Muscle of back (tissue), 11 donors: Measurements from ENCODE around the gene ANGPTL4. TPM values are rescaled to one million over a fixed set of nuclear protein-coding genes. Genes with fewer than 3 reads are reported as not detected.
"Not testable (repeated sequence)": the region's sequence is repeated elsewhere in the genome, so short reads cannot be mapped to it uniquely, and the experiment has no call there.

Experiments
- DNase-seq, 3 donors: peaks; one replicate each; pipeline versions ENCODE4 v3.0.0 to v3.0.0-alpha.2; 2013
- polyA plus RNA-seq, 10 donors: library from polyadenylated mRNA; unstranded; fragments of 120-200 nt; gene quantifications; one replicate each; pipeline ENCODE4 v1.2.1, GENCODE V29; 2013; ENCODE audit not compliant: insufficient read length in 10 of 10

The ANGPTL4 gene
- polyA plus RNA-seq, 10 donors: 0.79 to 2.8 (median 2.0) TPM

- no peak for DNase-seq
Observed at GRCh38 chr19:8388612-8388958, 24.6 kb downstream of the ANGPTL4 start.

- peak; percentile 100 for DNase-seq
Observed at GRCh38 chr19:8389891-8390616, 26.1 kb downstream of the ANGPTL4 start, which contains the start of gene RAB11B. Gene RAB11B, plus strand, starts transcription at chr19:8390360. Its CDS starts 57 bp downstream, at chr19:8390417.

GRCh38 chr19:8390617-8390981, 26.6 kb downstream of the ANGPTL4 start:
- peak; percentile 86 to 93 (median 91) for DNase-seq

GRCh38 chr19:8391198-8392016, 27.5 kb downstream of the ANGPTL4 start:
- no peak for DNase-seq

- no peak for DNase-seq
Observed at GRCh38 chr19:8392017-8392591, 28.1 kb downstream of the ANGPTL4 start.

GRCh38 chr19:8393192-8393870, 29.4 kb downstream of the ANGPTL4 start:
- no peak for DNase-seq

- no peak for DNase-seq
Observed at GRCh38 chr19:8393871-8394250, 29.9 kb downstream of the ANGPTL4 start.

- DNase-seq: no peak
Observed at GRCh38 chr19:8395621-8396082, 31.7 kb downstream of the ANGPTL4 start.

- no peak for DNase-seq
Observed at GRCh38 chr19:8396185-8396562, 32.2 kb downstream of the ANGPTL4 start.

- DNase-seq: peak in 2 of 3 donors; percentile 49 to 56
Observed at GRCh38 chr19:8396563-8397203, 32.7 kb downstream of the ANGPTL4 start.

GRCh38 chr19:8397271-8397670, 33.3 kb downstream of the ANGPTL4 start:
- DNase-seq: no peak

- no peak for DNase-seq
Observed at GRCh38 chr19:8397746-8398310, 33.9 kb downstream of the ANGPTL4 start.

- DNase-seq: no peak
Observed at GRCh38 chr19:8398311-8398771, 34.4 kb downstream of the ANGPTL4 start.

GRCh38 chr19:8399681-8400188, 35.8 kb downstream of the ANGPTL4 start:
- no peak for DNase-seq

GRCh38 chr19:8401981-8402411, 38.0 kb downstream of the ANGPTL4 start:
- DNase-seq: no peak

GRCh38 chr19:8403098-8403819, 39.3 kb downstream of the ANGPTL4 start:
- no peak for DNase-seq

GRCh38 chr19:8403820-8404109, 39.8 kb downstream of the ANGPTL4 start:
- no peak for DNase-seq

GRCh38 chr19:8404391-8405151, 40.6 kb downstream of the ANGPTL4 start:
- DNase-seq: no peak

- DNase-seq: not testable (repeated sequence)
Observed at GRCh38 chr19:8410718-8411117, 46.8 kb downstream of the ANGPTL4 start.
